Heart left ventricle (tissue), 13 donors: ENCODE measurements around the gene RANBP17.

ENCODE experiments used
- POLR2A ChIP-seq, 2 donors: fragments of 450-650 bp; IDR thresholded peaks; one replicate each; pipeline ENCODE4 v1.6.1; 2017; ENCODE audit warnings: antibody characterized with exemption in 2 of 2, mild to moderate bottlenecking in 2 of 2, moderate library complexity in 2 of 2
- TF ChIP-seq, protein P1 (sequence below), 12 donors: fragments of 200-600 bp; sonication (generic) in 4 of 12; IDR thresholded peaks; one replicate each; pipeline versions ENCODE4 v1.5.0 to v1.8.0; 2018 to 2022; ENCODE audit warnings: antibody characterized with exemption in 12 of 12, mild to moderate bottlenecking in 5 of 12
- donor health status: ischemic (EF 13 %, LVEDD 7.1; RV severe dilation, severe dysfunction).
- donor health status: DM: no; HTN: yes; CAD: no.
- donor health status: DM: no; HTN: no; CAD: no.
- donor health status: ischemic (EF 25% LVEDD 6.9; RV normal size, moderate dysfunction).
- donor health status: ischemic (EF 25% LVEDD 5.7; RV mildly dilated, moderate dysfunction).
- donor health status: ischemic (EF 35%, LVEDD 5.7; RV mildly dilated, moderate dysfunction).
- donor health status: nonischemic (EF 11% LVEDD 7.7; RV severe dilation, severe dysfunction).
- donor health status: DM: yes; HTN: yes; CAD: no.
- donor health status: PGD.
- donor health status: ischemic (EF 29% LVEDD 5.4; RV normal size, mild dysfunction).
- donor health status: nonischemic (EF 23%, LVEDD 6.1; RV moderate dilation, normal function).

DNA sequence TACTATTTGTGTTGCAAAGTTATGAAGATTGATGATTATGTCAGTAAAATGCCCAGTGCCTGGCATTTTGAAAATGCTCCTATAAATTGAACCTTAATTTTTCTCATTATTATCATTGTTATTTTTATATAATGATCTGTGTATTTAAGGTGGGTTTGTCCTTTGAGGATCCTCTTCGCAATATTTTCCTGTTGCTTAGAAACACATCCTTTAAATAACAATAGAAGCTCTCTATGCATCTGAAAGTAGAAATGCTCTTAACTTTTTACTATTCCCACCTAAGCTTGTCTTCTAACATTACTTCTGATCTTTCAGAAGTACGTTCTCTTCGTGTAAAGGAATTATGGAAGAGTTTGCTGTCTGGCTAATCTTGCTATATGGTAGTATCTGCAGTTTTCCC, 232.5 kb downstream of the RANBP17 start:
- TF ChIP-seq, protein P1, sequence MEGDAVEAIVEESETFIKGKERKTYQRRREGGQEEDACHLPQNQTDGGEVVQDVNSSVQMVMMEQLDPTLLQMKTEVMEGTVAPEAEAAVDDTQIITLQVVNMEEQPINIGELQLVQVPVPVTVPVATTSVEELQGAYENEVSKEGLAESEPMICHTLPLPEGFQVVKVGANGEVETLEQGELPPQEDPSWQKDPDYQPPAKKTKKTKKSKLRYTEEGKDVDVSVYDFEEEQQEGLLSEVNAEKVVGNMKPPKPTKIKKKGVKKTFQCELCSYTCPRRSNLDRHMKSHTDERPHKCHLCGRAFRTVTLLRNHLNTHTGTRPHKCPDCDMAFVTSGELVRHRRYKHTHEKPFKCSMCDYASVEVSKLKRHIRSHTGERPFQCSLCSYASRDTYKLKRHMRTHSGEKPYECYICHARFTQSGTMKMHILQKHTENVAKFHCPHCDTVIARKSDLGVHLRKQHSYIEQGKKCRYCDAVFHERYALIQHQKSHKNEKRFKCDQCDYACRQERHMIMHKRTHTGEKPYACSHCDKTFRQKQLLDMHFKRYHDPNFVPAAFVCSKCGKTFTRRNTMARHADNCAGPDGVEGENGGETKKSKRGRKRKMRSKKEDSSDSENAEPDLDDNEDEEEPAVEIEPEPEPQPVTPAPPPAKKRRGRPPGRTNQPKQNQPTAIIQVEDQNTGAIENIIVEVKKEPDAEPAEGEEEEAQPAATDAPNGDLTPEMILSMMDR (IDR thresholded peaks at IDR 0.05): no peak
- TF ChIP-seq POLR2A (IDR thresholded peaks at IDR 0.05): no peak
